ENCODE measurements around the gene EDEM3. TPM values are rescaled to one million over a fixed set of nuclear protein-coding genes. Genes with fewer than 3 reads are reported as not detected.

The EDEM3 gene
- polyA plus RNA-seq (2011; rRNA removed): 10.4 and 20.5 TPM in 2 replicates
- 17.3 and 20.7 TPM in 2 replicates for polyA minus RNA-seq (2011; rRNA and poly(A)+ RNA removed)

GRCh38 chr1:184754476-184755225, at the start of gene EDEM3:
Gene EDEM3 (minus strand): TSS chr1:184754858. CDS start chr1:184754646, 212 bp downstream.
- no peak for TF ChIP-seq CTCF (IDR thresholded peaks at IDR 0.05; ENCODE audit: insufficient read depth, low read depth, low read length)
- ChIA-PET CTCF (no interaction called here), POLR2A (interaction anchor here (0.6 kb wide), 1 partner anchor 39 kb away, joined by 5 read pairs; no protein-coding TSS in a partner anchor)
- Histone ChIP-seq H3K27me3 (ENCODE audit: control insufficient read depth, insufficient read depth, low read length) (peaks cover 1% of the 10 kb centered on the region; the same call in 1 of the 2 replicates), H3K36me3 (ENCODE audit: control insufficient read depth, insufficient read depth, low read length) (no peaks in the 10 kb centered on the region), H3K4me3 (ENCODE audit: low read depth, low read length) (peak within 1 kb of the TSS; percentile 99)
- DNase-seq (ENCODE audit: low read depth): peak; percentile 98

GRCh38 chr1:184804220-184804619, 49.6 kb upstream of the EDEM3 start:
- H3K36me3 ChIP-seq (ENCODE audit: control insufficient read depth, insufficient read depth, low read length): no peaks in the 10 kb centered on the region
- H3K4me3 ChIP-seq (ENCODE audit: low read depth, low read length): no peak overlapping the region
- no peak for TF ChIP-seq CTCF (IDR thresholded peaks at IDR 0.05; ENCODE audit: insufficient read depth, low read depth, low read length)
- CTCF ChIA-PET: interaction anchor here (1.6 to 6.4 kb wide), 5 partner anchors 11 to 366 kb away, joined by 6 to 300 read pairs (median 18); partner anchors contain the start of gene NIBAN1
- no peaks in the 10 kb centered on the region for H3K27me3 ChIP-seq (ENCODE audit: control insufficient read depth, insufficient read depth, low read length)
- POLR2A ChIA-PET: no interaction called here
- no peak for DNase-seq (ENCODE audit: low read depth)

GRCh38 chr1:184803180-184803492, 48.5 kb upstream of the EDEM3 start:
- Histone ChIP-seq H3K4me3 (ENCODE audit: low read depth, low read length) (no peak overlapping the region), H3K36me3 (ENCODE audit: control insufficient read depth, insufficient read depth, low read length) (no peaks in the 10 kb centered on the region), H3K27me3 (ENCODE audit: control insufficient read depth, insufficient read depth, low read length) (no peaks in the 10 kb centered on the region)
- POLR2A ChIA-PET: no interaction called here
- DNase-seq (ENCODE audit: low read depth): no peak
- no peak for TF ChIP-seq CTCF (IDR thresholded peaks at IDR 0.05; ENCODE audit: insufficient read depth, low read depth, low read length)
- CTCF ChIA-PET: interaction anchor here (1.0 to 2.7 kb wide), 5 partner anchors 175 to 367 kb away, joined by 3 to 12 read pairs (median 6); no protein-coding TSS in a partner anchor

GRCh38 chr1:184802354-184803179, 47.9 kb upstream of the EDEM3 start:
- POLR2A ChIA-PET: no interaction called here
- H3K27me3 ChIP-seq (ENCODE audit: control insufficient read depth, insufficient read depth, low read length): no peaks in the 10 kb centered on the region
- no peak for DNase-seq (ENCODE audit: low read depth)
- H3K36me3 ChIP-seq (ENCODE audit: control insufficient read depth, insufficient read depth, low read length): no peaks in the 10 kb centered on the region
- H3K4me3 ChIP-seq (ENCODE audit: low read depth, low read length): no peak overlapping the region
- no peak for TF ChIP-seq CTCF (IDR thresholded peaks at IDR 0.05; ENCODE audit: insufficient read depth, low read depth, low read length)
- CTCF ChIA-PET: interaction anchor here (1.0 to 2.7 kb wide), 5 partner anchors 175 to 368 kb away, joined by 3 to 12 read pairs (median 6); no protein-coding TSS in a partner anchor

GRCh38 chr1:184801503-184801902, 46.8 kb upstream of the EDEM3 start:
- CTCF ChIA-PET: interaction anchor here (2.3 to 2.7 kb wide), 2 partner anchors 180 to 181 kb away, joined by 6 to 12 read pairs; no protein-coding TSS in a partner anchor
- H3K36me3 ChIP-seq (ENCODE audit: control insufficient read depth, insufficient read depth, low read length): peaks cover under 1% of the 10 kb centered on the region
- H3K27me3 ChIP-seq (ENCODE audit: control insufficient read depth, insufficient read depth, low read length): no peaks in the 10 kb centered on the region
- TF ChIP-seq CTCF (IDR thresholded peaks at IDR 0.05; ENCODE audit: insufficient read depth, low read depth, low read length): no peak
- no peak overlapping the region for H3K4me3 ChIP-seq (ENCODE audit: low read depth, low read length)
- POLR2A ChIA-PET: no interaction called here
- no peak for DNase-seq (ENCODE audit: low read depth)

Data from BJ (cell line).